Measurements from ENCODE around the gene EMX1. TPM values are rescaled to one million over a fixed set of nuclear protein-coding genes. Genes with fewer than 3 reads are reported as not detected.
A peak's percentile ranks its signal among the peaks of the same experiment; 100 is the strongest.

EMX1 gene
- total RNA-seq, 1 experiment from 2014 or later: 0.72 TPM

DNA sequence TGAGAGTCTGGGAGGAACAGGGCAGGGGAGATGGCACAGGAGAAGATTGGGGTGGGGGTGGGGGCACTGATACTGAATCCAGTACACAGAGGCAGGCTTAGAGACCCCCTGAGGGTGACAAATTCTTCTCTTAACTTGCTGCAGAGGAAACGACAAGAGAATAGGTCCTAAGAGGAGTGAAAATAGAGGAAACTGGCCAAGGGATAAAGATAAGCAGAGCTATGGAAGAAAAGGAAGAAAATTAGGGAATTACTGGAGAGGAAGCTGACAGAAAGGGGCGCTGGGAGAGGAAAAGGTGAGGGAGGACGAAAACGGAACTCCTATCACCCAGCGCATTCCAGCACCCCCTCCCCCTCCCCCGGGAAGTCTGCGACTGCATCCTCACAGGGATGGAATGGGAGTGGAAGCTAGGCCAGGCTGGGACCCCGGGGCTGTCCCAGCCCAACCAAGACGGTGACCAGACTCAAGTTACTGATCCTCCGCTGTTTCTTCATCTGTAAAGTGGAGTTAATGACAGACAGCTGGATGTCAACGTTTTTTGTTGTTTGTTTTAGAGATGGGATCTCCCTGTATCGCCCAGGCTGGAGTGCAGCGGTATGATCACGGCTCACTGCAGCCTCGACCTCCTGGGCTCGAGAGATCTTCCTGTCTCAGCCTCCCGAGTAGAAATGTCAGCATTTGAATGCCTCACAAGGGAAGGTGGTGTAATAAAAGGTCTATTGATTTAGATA lies 2.6 kb upstream of the EMX1 start:
- Mint-ChIP-seq H3K9me3 (peaks cover 0 to 4% of the 10 kb centered on the region in 2 experiments; a peak in 2 of 5 replicates), H3K27me3 (ENCODE audit: low read depth) (peaks cover 74% of the 10 kb centered on the region), H3K4me1 (peaks cover 21 to 41% of the 10 kb centered on the region in 2 experiments), H3K4me3 (peak overlapping the region; percentile 66 to 90), H3K36me3 (ENCODE audit: insufficient read depth in 1 of 3, low read depth in 3 of 3) (no peaks in the 10 kb centered on the region), H3K27ac (no peak overlapping the region)
- H2BK15ac ChIP-seq (ENCODE audit: low read depth, low read length): no peak overlapping the region
- H3K27me3 ChIP-seq (ENCODE audit: insufficient read depth, low read length): peaks cover 58% of the 10 kb centered on the region
- H3K4me1 ChIP-seq (ENCODE audit: insufficient read depth, low read length): peaks cover 11% of the 10 kb centered on the region
- no peak overlapping the region for H2BK20ac ChIP-seq (ENCODE audit: low read depth, low read length, poor library complexity, severe bottlenecking)
- TF ChIP-seq, protein P1, sequence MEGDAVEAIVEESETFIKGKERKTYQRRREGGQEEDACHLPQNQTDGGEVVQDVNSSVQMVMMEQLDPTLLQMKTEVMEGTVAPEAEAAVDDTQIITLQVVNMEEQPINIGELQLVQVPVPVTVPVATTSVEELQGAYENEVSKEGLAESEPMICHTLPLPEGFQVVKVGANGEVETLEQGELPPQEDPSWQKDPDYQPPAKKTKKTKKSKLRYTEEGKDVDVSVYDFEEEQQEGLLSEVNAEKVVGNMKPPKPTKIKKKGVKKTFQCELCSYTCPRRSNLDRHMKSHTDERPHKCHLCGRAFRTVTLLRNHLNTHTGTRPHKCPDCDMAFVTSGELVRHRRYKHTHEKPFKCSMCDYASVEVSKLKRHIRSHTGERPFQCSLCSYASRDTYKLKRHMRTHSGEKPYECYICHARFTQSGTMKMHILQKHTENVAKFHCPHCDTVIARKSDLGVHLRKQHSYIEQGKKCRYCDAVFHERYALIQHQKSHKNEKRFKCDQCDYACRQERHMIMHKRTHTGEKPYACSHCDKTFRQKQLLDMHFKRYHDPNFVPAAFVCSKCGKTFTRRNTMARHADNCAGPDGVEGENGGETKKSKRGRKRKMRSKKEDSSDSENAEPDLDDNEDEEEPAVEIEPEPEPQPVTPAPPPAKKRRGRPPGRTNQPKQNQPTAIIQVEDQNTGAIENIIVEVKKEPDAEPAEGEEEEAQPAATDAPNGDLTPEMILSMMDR (conservative IDR thresholded peaks at IDR 0.05): no peak
- H3K56ac ChIP-seq (ENCODE audit: insufficient read length, low read depth, low read length): no peak overlapping the region
- peak; percentile 54 for DNase-seq
- H3K14ac ChIP-seq (ENCODE audit: insufficient read depth, low read length): no peak overlapping the region
- H4K5ac ChIP-seq (ENCODE audit: insufficient read length, low read depth, low read length): no peak overlapping the region
- no peak overlapping the region for H3K18ac ChIP-seq (ENCODE audit: insufficient read length, low read depth, low read length)
- H3K9ac ChIP-seq (ENCODE audit: extremely low read depth, insufficient read length, low read length): no peak overlapping the region
- H3K79me1 ChIP-seq (ENCODE audit: insufficient read depth, low read depth, low read length, poor library complexity, severe bottlenecking): no peaks in the 10 kb centered on the region
- H2BK5ac ChIP-seq (ENCODE audit: insufficient read length, low read length): no peak overlapping the region
- H3K23ac ChIP-seq (ENCODE audit: insufficient read length, low read depth, low read length): no peak overlapping the region
- H3K4me2 ChIP-seq (ENCODE audit: insufficient read depth, insufficient read length, low read length): peak overlapping the region; percentile 76
- no peak overlapping the region for H2AFZ ChIP-seq (ENCODE audit: low read length)
- peaks cover 28% of the 10 kb centered on the region for H3K23me2 ChIP-seq (ENCODE audit: insufficient read length, low read depth, low read length, poor library complexity, severe bottlenecking)
- H2AK5ac ChIP-seq (ENCODE audit: insufficient read length, low read length): no peak overlapping the region
- WGBS (ENCODE audit: extremely low coverage, insufficient read length, low lambda C conversion rate): no CpG with 5 or more reads among the region's 17 CpGs
- no peaks in the 10 kb centered on the region for H3K9me3 ChIP-seq (ENCODE audit: control insufficient read depth, low read depth, low read length)
- H3K27ac ChIP-seq (ENCODE audit: insufficient read length, low read depth, low read length): no peak overlapping the region
- H3T11ph ChIP-seq (ENCODE audit: low read length): no peak overlapping the region
- no peak overlapping the region for H2BK120ac ChIP-seq (ENCODE audit: low read depth, low read length, poor library complexity, severe bottlenecking)
- no peak overlapping the region for H2BK12ac ChIP-seq (ENCODE audit: insufficient read length, low read depth, low read length)
- no peaks in the 10 kb centered on the region for H3K79me2 ChIP-seq (ENCODE audit: insufficient read depth, low read length)
- no peak overlapping the region for H4K8ac ChIP-seq (replicated peaks; ENCODE audit: insufficient read length, low read depth, low read length)
- H4K91ac ChIP-seq (ENCODE audit: insufficient read length, low read depth, low read length): no peak overlapping the region
- H3K4ac ChIP-seq (ENCODE audit: low read depth, low read length): no peak overlapping the region
- H4K20me1 ChIP-seq (ENCODE audit: control insufficient read depth, insufficient read depth, insufficient read length): no peaks in the 10 kb centered on the region
